Subcutaneous adipose tissue (tissue), 4 donors: ENCODE results near the gene EXOC6B. TPM values are rescaled to one million over a fixed set of nuclear protein-coding genes. Genes with fewer than 3 reads are reported as not detected.

Source experiments
- total RNA-seq, 4 donors: library from RNA; depleted of rRNA; stranded (reverse); fragments of >200 nt; gene quantifications; one replicate each; pipeline ENCODE4 v1.1.0, GENCODE V29; 2016
- TF ChIP-seq, protein P1 (sequence below): fragments of 450-650 bp; IDR thresholded peaks from one replicate; pipeline ENCODE4 v1.5.1; 2016; ENCODE audit warnings: low read depth, mild to moderate bottlenecking, control low read depth, antibody characterized with exemption, moderate library complexity

The EXOC6B gene
- total RNA-seq, 4 donors from 2014 or later = 33.9 to 40.5 (median 38.9) TPM

- TF ChIP-seq, protein P1, sequence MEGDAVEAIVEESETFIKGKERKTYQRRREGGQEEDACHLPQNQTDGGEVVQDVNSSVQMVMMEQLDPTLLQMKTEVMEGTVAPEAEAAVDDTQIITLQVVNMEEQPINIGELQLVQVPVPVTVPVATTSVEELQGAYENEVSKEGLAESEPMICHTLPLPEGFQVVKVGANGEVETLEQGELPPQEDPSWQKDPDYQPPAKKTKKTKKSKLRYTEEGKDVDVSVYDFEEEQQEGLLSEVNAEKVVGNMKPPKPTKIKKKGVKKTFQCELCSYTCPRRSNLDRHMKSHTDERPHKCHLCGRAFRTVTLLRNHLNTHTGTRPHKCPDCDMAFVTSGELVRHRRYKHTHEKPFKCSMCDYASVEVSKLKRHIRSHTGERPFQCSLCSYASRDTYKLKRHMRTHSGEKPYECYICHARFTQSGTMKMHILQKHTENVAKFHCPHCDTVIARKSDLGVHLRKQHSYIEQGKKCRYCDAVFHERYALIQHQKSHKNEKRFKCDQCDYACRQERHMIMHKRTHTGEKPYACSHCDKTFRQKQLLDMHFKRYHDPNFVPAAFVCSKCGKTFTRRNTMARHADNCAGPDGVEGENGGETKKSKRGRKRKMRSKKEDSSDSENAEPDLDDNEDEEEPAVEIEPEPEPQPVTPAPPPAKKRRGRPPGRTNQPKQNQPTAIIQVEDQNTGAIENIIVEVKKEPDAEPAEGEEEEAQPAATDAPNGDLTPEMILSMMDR = no peak
Observed at GRCh38 chr2:72431737-72432136, 394.1 kb downstream of the EXOC6B start.

DNA sequence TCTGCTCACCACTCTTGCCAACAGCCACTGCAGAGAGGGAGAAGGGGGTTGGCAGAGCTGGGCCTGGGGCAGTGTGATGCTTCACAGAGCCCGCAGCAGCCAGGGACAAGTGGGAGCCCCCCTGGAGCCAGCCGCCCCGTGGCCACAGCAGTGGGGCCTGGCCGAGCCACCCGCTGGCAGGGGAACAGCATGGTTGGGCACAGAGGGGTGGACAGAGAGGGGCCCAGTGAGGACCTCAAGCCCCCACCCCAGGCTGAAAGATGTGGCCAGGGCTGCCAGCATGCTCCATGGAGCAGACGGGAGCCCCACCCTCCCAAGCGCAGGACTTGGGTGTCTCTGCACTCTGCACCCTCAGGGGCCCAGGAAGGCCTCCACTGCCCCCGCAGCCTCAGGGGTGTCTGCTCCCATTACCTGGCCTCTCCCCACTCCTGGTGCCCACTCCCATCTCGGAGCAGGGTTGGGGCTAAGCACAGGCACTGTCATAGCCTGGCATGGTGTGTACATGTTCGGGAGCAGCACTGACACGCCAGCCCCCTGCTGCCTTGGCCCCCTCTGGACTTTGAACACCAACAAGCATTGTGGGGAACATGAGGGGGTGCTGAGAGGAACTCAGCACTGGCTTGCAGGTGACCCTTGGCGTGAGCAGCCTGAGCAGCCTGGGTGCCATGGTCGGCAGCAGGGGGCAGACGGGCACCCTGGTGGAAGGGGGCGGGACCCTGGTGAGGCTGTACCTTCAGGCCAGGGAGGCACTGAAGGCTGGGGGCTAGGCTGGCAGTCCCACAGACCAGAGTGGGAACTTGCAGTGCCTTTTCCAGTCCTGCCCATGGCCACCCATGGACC is 398.6 kb downstream of the EXOC6B start:
- TF ChIP-seq, protein P1 = no peak

- TF ChIP-seq, protein P1 = no peak
Observed at GRCh38 chr2:72425996-72426395, 399.8 kb downstream of the EXOC6B start.

- TF ChIP-seq, protein P1 = no peak
Observed at GRCh38 chr2:72423756-72424155, 402.1 kb downstream of the EXOC6B start.

DNA sequence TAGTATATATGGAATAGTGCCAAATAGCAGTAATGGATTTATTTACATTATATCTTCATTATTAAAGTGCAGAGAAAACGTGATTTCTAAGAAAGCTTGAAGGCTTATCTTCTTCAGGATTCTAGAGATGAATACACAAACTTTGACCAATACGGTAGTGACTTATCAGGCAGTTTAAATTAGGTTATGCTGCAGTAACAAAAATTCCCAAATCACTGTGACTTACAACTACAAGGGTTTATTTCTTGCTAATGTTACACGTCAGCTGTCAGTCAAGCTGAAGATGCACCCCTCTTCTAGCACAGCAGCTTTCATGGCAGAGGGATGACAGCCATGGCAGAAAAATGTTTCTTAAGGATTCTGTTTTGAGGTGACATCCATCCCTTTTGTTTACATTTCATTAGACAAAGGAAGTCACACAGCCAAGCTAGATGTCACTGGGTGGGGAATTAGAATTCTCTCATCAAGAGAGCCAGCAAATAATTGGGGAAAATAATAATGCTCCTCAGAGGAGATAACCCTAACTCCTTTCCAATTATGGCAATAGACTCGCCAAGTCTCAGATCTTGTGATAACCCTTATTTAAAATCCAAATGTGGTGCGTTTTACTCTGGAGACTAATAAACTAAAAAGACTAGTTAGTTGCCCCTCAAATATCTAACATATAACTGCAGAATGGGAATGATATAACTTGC is 409.9 kb downstream of the EXOC6B start:
- TF ChIP-seq, protein P1 = no peak

DNA sequence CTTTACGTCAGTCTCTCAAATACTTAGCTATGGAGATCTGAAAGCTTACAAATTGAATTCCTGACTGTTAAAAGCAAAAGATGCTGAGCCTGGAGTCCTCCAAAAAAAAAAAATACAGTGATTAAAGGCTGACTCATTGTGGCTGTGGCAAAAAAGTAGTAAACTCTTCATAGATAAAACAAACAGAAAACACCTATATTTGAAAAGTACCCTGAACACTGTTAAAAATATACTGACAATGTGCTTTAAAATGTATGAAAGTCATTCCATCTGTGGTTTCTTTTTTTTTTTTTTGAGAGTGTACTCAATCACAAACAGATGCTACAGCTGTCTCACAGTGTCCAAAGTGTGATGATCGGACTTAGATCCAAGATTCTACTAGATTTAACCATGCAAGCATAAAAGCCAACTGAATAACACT is 410.6 kb downstream of the EXOC6B start:
- TF ChIP-seq, protein P1 = no peak

DNA sequence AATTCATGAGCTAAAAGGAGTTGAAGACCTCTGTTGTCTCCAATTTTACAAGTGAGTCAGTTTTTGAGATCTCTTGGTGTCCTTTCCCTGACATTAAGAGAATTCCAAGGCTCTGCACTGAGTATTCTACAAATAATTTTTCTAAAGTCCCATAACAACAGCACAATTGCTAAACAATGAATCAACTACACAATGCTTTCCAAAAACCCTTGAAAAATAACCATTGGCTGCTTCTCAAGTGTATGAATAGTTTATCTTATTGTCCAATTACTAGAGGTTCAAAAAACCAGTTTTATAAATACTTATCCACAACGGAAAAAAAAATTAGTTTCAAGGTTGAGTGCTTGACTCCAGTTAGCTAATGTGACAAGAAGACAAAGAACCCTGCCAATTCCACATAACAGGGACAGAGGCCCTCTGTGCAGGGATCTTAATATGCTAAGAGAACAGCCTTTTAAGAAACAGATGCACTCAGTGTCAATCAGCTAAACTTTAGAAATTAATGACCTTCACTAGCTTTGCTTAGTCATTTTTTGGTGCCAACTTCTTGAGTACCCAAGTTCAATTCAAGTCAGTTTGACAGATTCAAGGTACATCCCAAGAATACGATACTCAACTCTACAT is 411.6 kb downstream of the EXOC6B start:
- TF ChIP-seq, protein P1 = no peak
